GM12873 (cell line): ENCODE measurements around the gene CCDC112.
A peak's percentile ranks its signal among the peaks of the same experiment; 100 is the strongest.

Source experiments
- CTCF ChIP-seq: IDR thresholded peaks from 2 replicates; pipeline ENCODE4 v1.5.1; 2012; ENCODE audit warnings: low read depth, mild to moderate bottlenecking, moderate library complexity, low read length, control low read depth; ENCODE audit not compliant: insufficient read depth; ENCODE audit errors: missing control alignments

The CCDC112 gene

GRCh38 chr5:115317736-115318135 lies 21.3 kb upstream of the CCDC112 start:
- TF ChIP-seq CTCF: no peak

GRCh38 chr5:115317320-115317719 lies 20.9 kb upstream of the CCDC112 start:
- TF ChIP-seq CTCF: no peak

- no peak for TF ChIP-seq CTCF
Measured at GRCh38 chr5:115313632-115314031, 17.2 kb upstream of the CCDC112 start.

DNA sequence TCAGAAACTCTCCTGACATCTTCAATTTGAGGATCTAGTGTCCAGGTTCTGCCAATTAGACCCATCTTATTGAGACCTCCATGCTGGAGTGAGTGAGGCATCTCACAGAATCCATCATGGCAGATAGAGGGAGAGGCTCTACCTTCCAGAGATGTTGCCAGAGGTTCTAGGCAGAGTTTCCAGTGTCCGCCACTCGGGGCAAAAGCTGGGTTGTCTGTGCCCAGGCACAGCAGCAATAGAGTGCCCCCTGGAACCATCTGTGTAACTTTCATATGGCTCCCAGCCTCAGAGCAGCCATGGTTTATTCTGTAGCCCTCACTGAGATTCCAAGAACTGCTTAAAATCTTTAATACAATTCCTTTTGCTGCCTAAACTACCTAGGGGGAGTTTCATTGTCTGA lies 16.6 kb upstream of the CCDC112 start:
- TF ChIP-seq CTCF: no peak

- TF ChIP-seq CTCF: peak; percentile 23
Measured at GRCh38 chr5:115309751-115310370, 13.4 kb upstream of the CCDC112 start.

- no peak for TF ChIP-seq CTCF
Measured at GRCh38 chr5:115308815-115309214, 12.4 kb upstream of the CCDC112 start.

GRCh38 chr5:115306011-115306536 lies 9.6 kb upstream of the CCDC112 start:
- TF ChIP-seq CTCF: no peak
